K562 (cell line): ENCODE results near the gene ZNF816. TPM values are rescaled to one million over a fixed set of nuclear protein-coding genes. Genes with fewer than 3 reads are reported as not detected.

ENCODE experiments used
- ATAC-seq: fragments of 200-7000 bp; cut with Tn5 transposase; 3 replicates; pipeline ENCODE4 v1.9.1; 2020; ENCODE audit warnings: moderate library complexity
- BruUV-seq: library from RNA; stranded (reverse); fragments of 400-500 nt; replicated peaks from 2 replicates; lab custom pipeline; 2021; lab: Mats Ljungman, UMichigan
- CTCF ChIA-PET: fragments of 300-600 bp; formaldehyde crosslinking; extraction: SDS; loops from one replicate; lab custom pipeline; 2021; ENCODE audit warnings: low intra/inter-chr PET ratio; lab: Yijun Ruan, JAX
- POLR2A ChIA-PET: fragments of 300-600, 350-650 bp; sonication (Branson Sonifier 250); formaldehyde crosslinking; extraction: SDS; loops from one replicate; lab custom pipeline; 2021; ENCODE audit warnings: antibody characterized with exemption, inconsistent platforms; lab: Yijun Ruan, JAX
- DNase-seq, 4 experiments: peaks; one replicate each; pipeline versions ENCODE4 v3.0.0 to v3.0.0-alpha.2; 2011 to 2018; ENCODE audit warnings: low spot score in 3 of 4, mixed read lengths in 3 of 4; ENCODE audit errors: extremely low read depth in 1 of 4
- FAIRE-seq: peaks from 2 replicates; lab custom pipeline; 2011; peaks lifted over from hg19 to GRCh38; lab: Jason Lieb, UNC
- H2AFZ ChIP-seq: 2 replicates; pipeline ENCODE4 v1.6.0; 2011; ENCODE audit warnings: low read depth, low read length, control low read depth, inconsistent platforms
- H3K27ac ChIP-seq: fragments of 200-600 bp; 3 replicates; pipeline ENCODE4 v1.8.0; 2011; ENCODE audit warnings: low read depth, mild to moderate bottlenecking, control low read depth, inconsistent platforms, low read length, moderate library complexity, mixed read lengths; ENCODE audit errors: extremely low read depth
- H3K27me3 ChIP-seq, 2 experiments: fragments of 300-600 bp in 1 of 2; 2 replicates in 1 of 2; 3 replicates in 1 of 2; pipeline versions ENCODE4 v1.6.0 to v1.8.0; 2011; ENCODE audit warnings: inconsistent platforms in 2 of 2, low read length in 2 of 2, mild to moderate bottlenecking in 1 of 2, mixed read lengths in 1 of 2, moderate library complexity in 1 of 2; ENCODE audit not compliant: control insufficient read depth in 2 of 2, insufficient read depth in 2 of 2
- H3K36me3 ChIP-seq: fragments of 300-600 bp; 3 replicates; pipeline ENCODE4 v1.8.0; 2011; ENCODE audit warnings: mild to moderate bottlenecking, low read length, inconsistent platforms; ENCODE audit not compliant: control insufficient read depth, insufficient read depth
- H3K4me1 ChIP-seq, 2 experiments: fragments of 200-600 bp in 1 of 2; replicated peaks in 1 of 2; 2 replicates in 1 of 2; 3 replicates in 1 of 2; pipeline versions ENCODE4 v1.5.1 to v1.8.0; 2011; ENCODE audit warnings: inconsistent platforms in 2 of 2, low read length in 2 of 2, mild to moderate bottlenecking in 1 of 2, mixed read lengths in 1 of 2, moderate library complexity in 1 of 2; ENCODE audit not compliant: control insufficient read depth in 2 of 2, insufficient read depth in 2 of 2
- H3K4me2 ChIP-seq: 2 replicates; pipeline ENCODE4 v1.6.1; 2011; ENCODE audit warnings: low read length, control low read depth, inconsistent platforms, mixed read lengths; ENCODE audit not compliant: insufficient read depth
- H3K4me3 ChIP-seq: fragments of 200-600 bp; sonication (generic), shearing (Covaris generic); 2 replicates; pipeline ENCODE4 v1.5.1; 2016; ENCODE audit warnings: control low read depth, inconsistent platforms
- H3K79me2 ChIP-seq: fragments of 200-600 bp; 3 replicates; pipeline ENCODE4 v1.8.0; 2011; ENCODE audit warnings: low read length, inconsistent platforms; ENCODE audit not compliant: control insufficient read depth, insufficient read depth
- H3K9ac ChIP-seq, 2 experiments: 2 replicates each; pipeline versions ENCODE4 v1.6.0 to v1.6.1; 2011; ENCODE audit warnings: low read depth in 2 of 2, low read length in 2 of 2, control low read depth in 1 of 2, inconsistent platforms in 1 of 2, mild to moderate bottlenecking in 1 of 2, mixed read lengths in 1 of 2; ENCODE audit not compliant: insufficient read depth in 1 of 2
- H3K9me1 ChIP-seq: one replicate; pipeline ENCODE4 v1.6.0; 2011; ENCODE audit warnings: inconsistent platforms, mild to moderate bottlenecking, low read length, moderate library complexity; ENCODE audit not compliant: control insufficient read depth, insufficient read depth
- H3K9me3 ChIP-seq: replicated peaks from 2 replicates; pipeline ENCODE4 v1.5.1; 2011; ENCODE audit warnings: low read depth, low read length, inconsistent platforms; ENCODE audit not compliant: control insufficient read depth, insufficient read depth
- H4K20me1 ChIP-seq: replicated peaks from 2 replicates; pipeline ENCODE4 v1.6.1; 2011; ENCODE audit warnings: low read length, inconsistent platforms, mixed read lengths; ENCODE audit not compliant: control insufficient read depth, insufficient read depth
- CBX3 ChIP-seq, 2 experiments: IDR thresholded peaks; 1 replicate in 1 of 2; 2 replicates in 1 of 2; pipeline ENCODE4 v1.6.1; 2012; ENCODE audit warnings: inconsistent platforms in 2 of 2, low read length in 2 of 2, borderline replicate concordance in 1 of 2, control low read depth in 1 of 2
- CBX5 ChIP-seq: IDR thresholded peaks from 2 replicates; pipeline ENCODE4 v1.6.1; 2014; ENCODE audit warnings: low read depth, borderline replicate concordance
- E2F4 ChIP-seq: sonication (generic); formaldehyde crosslinking; IDR thresholded peaks from 2 replicates; pipeline ENCODE4 v1.8.0; 2022; ENCODE audit warnings: mild to moderate bottlenecking, low read depth, missing genetic modification reagents
- FOXP1 ChIP-seq: sonication (generic); formaldehyde crosslinking; IDR thresholded peaks from 2 replicates; pipeline ENCODE4 v1.8.0; 2022; ENCODE audit warnings: mild to moderate bottlenecking, missing genetic modification reagents
- GATAD2B ChIP-seq: fragments of 450-650 bp; IDR thresholded peaks from 2 replicates; pipeline ENCODE4 v1.6.1; 2017; ENCODE audit warnings: mild to moderate bottlenecking, borderline replicate concordance
- GTF2E2 ChIP-seq: fragments of 200-800 bp; sonication (Bioruptor generic); IDR thresholded peaks from 2 replicates; pipeline ENCODE4 v1.6.1; 2016; ENCODE audit warnings: missing genetic modification characterization, missing compliant biosample characterization
- PHF20 ChIP-seq: fragments of 450-650 bp; IDR thresholded peaks from 2 replicates; pipeline ENCODE4 v1.6.1; 2018; ENCODE audit not compliant: partially characterized antibody
- POLR2G ChIP-seq: fragments of 200-400 bp; formaldehyde crosslinking; IDR thresholded peaks from 2 replicates; pipeline ENCODE4 v1.6.1; 2017; ENCODE audit warnings: low read depth, mild to moderate bottlenecking, antibody characterized with exemption, low read length, moderate library complexity
- PRDM10 ChIP-seq: fragments of 450-650 bp; IDR thresholded peaks from 2 replicates; pipeline ENCODE4 v1.6.1; 2018; ENCODE audit not compliant: partially characterized antibody
- SIN3A ChIP-seq, 2 experiments: fragments of 150-350 bp in 1 of 2; IDR thresholded peaks; 2 replicates each; pipeline ENCODE4 v1.6.1; 2011 to 2016; ENCODE audit warnings: borderline replicate concordance in 2 of 2, low read depth in 2 of 2, low read length in 2 of 2, mild to moderate bottlenecking in 2 of 2, moderate library complexity in 2 of 2; ENCODE audit not compliant: control insufficient read depth in 1 of 2
- TRIM24 ChIP-seq, 2 experiments: fragments of 450-650 bp; IDR thresholded peaks; 2 replicates each; pipeline ENCODE4 v1.6.1; 2016
- ZBED1 ChIP-seq: IDR thresholded peaks from 2 replicates; pipeline ENCODE4 v1.6.1; 2014
- ZNF263 ChIP-seq: sonication (generic); formaldehyde crosslinking; IDR thresholded peaks from 2 replicates; pipeline ENCODE4 v1.8.0; 2022; ENCODE audit warnings: mild to moderate bottlenecking, missing genetic modification reagents, borderline replicate concordance
- ZNF324 ChIP-seq: fragments of 250-450 bp; sonication (Bioruptor Pico); IDR thresholded peaks from 2 replicates; pipeline ENCODE4 v1.4.0; 2020; ENCODE audit warnings: mild to moderate bottlenecking
- WGBS: fragments of 100-300 bp; shearing (Covaris generic); methylation state at CpG from one replicate; pipeline ENCODE4 v1.1.6; 2016; ENCODE audit warnings: low coverage, mixed read lengths; ENCODE audit not compliant: insufficient coverage; ENCODE audit errors: missing lambda C conversion rate; 5-methylcytosine and 5-hydroxymethylcytosine counted together
- in situ Hi-C: fragments of 300-500 bp; cut with MboI; formaldehyde crosslinking; loops from 4 replicates; pipeline ENCODE4 v1.15.0; 2018; ENCODE audit warnings: inconsistent platforms, mixed read lengths
- intact Hi-C: fragments of 100-400 bp; cut with micrococcal nuclease; formaldehyde crosslinking; loops from 2 replicates; pipeline ENCODE4 v1.14.2; 2022
- polyA plus RNA-seq, 8 experiments: library from polyadenylated mRNA; depleted of rRNA in 4 of 8; stranded (reverse) in 5 of 8; unstranded in 3 of 8; fragments of >200 nt; fragmentation: Nextera tagmentation in 2 of 8; fragmentation: Illumina TruSeq in 1 of 8; extraction: Ambion mirVana in 2 of 8; extraction: Trizol in 1 of 8; gene quantifications; 2 replicates each; pipeline versions ENCODE4 v1.2.1 to v1.2.3, GENCODE V29; 2011 to 2014; ENCODE audit warnings: inconsistent platforms in 1 of 8, missing spikeins in 1 of 8
- total RNA-seq, 7 experiments: library from RNA; depleted of rRNA in 6 of 7; stranded (reverse); fragments of >200 nt in 6 of 7; fragmentation: Illumina TruSeq in 2 of 7; extraction: Trizol in 2 of 7; gene quantifications; 2 replicates each; pipeline versions ENCODE4 v1.2.1 to v1.2.3, GENCODE V29; 2011 to 2021; ENCODE audit warnings: low replicate concordance in 1 of 7
- TF ChIP-seq, protein P1 (sequence below): fragments of 450-650 bp; conservative IDR thresholded peaks from 2 replicates; pipeline ENCODE4 v1.6.1; 2016; ENCODE audit warnings: missing genetic modification characterization, low read depth, mild to moderate bottlenecking, missing compliant biosample characterization, moderate library complexity

The ZNF816 gene
- total and polyA plus RNA-seq, 9 of the 15 experiments (the other 6 are each of a cell fraction or from before 2014, with no cell fraction given): 8.6 to 23.4 (median 13.0) TPM

GRCh38 chr19:52981329-52981728, 18.6 kb upstream of the ZNF816 start (continued):
- TF ChIP-seq PRDM10 (no peak), ZNF263 (CRISPR knock-in tag) (no peak), ZBED1 (no peak)

- ChIA-PET CTCF (no interaction called here), POLR2A (no interaction called here)
- H3K79me2 ChIP-seq: no peaks in the 10 kb centered on the region
- no peak overlapping the region for H2AFZ ChIP-seq
- WGBS: 18% methylated on average over 2 of the region's 2 CpGs
- no peak overlapping the region for H3K4me3 ChIP-seq
- H3K4me2 ChIP-seq: no peak overlapping the region
- no peak overlapping the region for H3K9ac ChIP-seq
- no peaks in the 10 kb centered on the region for H3K9me1 ChIP-seq
- no peak overlapping the region for H3K27ac ChIP-seq
- no peak for FAIRE-seq
- no peaks in the 10 kb centered on the region for H3K27me3 ChIP-seq
- in situ Hi-C loops: no loop called here
- ATAC-seq: no peak
- H4K20me1 ChIP-seq: no peaks in the 10 kb centered on the region
- no peak for DNase-seq
- BruUV-seq: no TSS peak
- intact Hi-C loops: no loop called here
- H3K9me3 ChIP-seq: peaks cover 17% of the 10 kb centered on the region
- peaks cover 6 to 7% of the 10 kb centered on the region in 2 experiments; a peak in 3 of 5 replicates for H3K4me1 ChIP-seq
- H3K36me3 ChIP-seq: peaks cover 3% of the 10 kb centered on the region; the same call in 1 of the 3 replicates
- TF ChIP-seq CBX5: 0 out of 2 replicates have a peak, but pooled peaks have one; percentile 5
- peak in 1 of 2 experiments; percentile 52; a peak in 1 of 3 replicates for TF ChIP-seq CBX3 (IDR thresholded peaks at IDR 0.05; ENCODE audit: borderline replicate concordance in 1 of 2, low read length in 2 of 2)
- no peak for TF ChIP-seq SIN3A (IDR thresholded peaks at IDR 0.05; ENCODE audit: borderline replicate concordance in 2 of 2, control insufficient read depth in 1 of 2, low read depth in 2 of 2, low read length in 2 of 2)
- peak; percentile 95 for TF ChIP-seq ZNF324
- no peak for TF ChIP-seq POLR2G
- TF ChIP-seq TRIM24 (IDR thresholded peaks at IDR 0.05): peak in 1 of 2 experiments; percentile 31; a peak in 1 of 4 replicates
- no peak for TF ChIP-seq GTF2E2 (tag)
- no peak for TF ChIP-seq PHF20
- no peak for TF ChIP-seq FOXP1
- TF ChIP-seq GATAD2B: no peak
- TF ChIP-seq, protein P1, sequence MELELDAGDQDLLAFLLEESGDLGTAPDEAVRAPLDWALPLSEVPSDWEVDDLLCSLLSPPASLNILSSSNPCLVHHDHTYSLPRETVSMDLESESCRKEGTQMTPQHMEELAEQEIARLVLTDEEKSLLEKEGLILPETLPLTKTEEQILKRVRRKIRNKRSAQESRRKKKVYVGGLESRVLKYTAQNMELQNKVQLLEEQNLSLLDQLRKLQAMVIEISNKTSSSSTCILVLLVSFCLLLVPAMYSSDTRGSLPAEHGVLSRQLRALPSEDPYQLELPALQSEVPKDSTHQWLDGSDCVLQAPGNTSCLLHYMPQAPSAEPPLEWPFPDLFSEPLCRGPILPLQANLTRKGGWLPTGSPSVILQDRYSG: no peak
- TF ChIP-seq E2F4 (CRISPR knock-in tag): no peak
These were observed 5.1 kb upstream of the ZNF816 start for GRCh38 chr19:52967772-52968171.
